Calu3 (cell line): ENCODE measurements around the gene SS18L1. TPM values are rescaled to one million over a fixed set of nuclear protein-coding genes. Genes with fewer than 3 reads are reported as not detected.

ENCODE experiments used
- BruUV-seq: library from RNA; stranded (reverse); fragments of 400-500 nt; replicated peaks from 2 replicates; lab custom pipeline; 2021; lab: Mats Ljungman, UMichigan
- CTCF ChIA-PET: fragments of 300-600 bp; sonication (Branson Sonifier 250); formaldehyde crosslinking; loops from one replicate; lab custom pipeline; 2022; ENCODE audit warnings: antibody characterized with exemption; lab: Charles Lee
- DNase-seq: peaks from one replicate; pipeline ENCODE4 v3.0.0; 2022
- H3K27ac Mint-ChIP-seq: one replicate; pipeline ENCODE4 v1.8.0; 2022; ENCODE audit warnings: mixed read lengths; ENCODE audit not compliant: unreplicated experiment
- H3K27me3 Mint-ChIP-seq: one replicate; pipeline ENCODE4 v1.8.0; 2022; ENCODE audit warnings: mixed read lengths; ENCODE audit not compliant: unreplicated experiment
- H3K36me3 Mint-ChIP-seq: one replicate; pipeline ENCODE4 v1.8.0; 2022; ENCODE audit warnings: mild to moderate bottlenecking, moderate library complexity, mixed read lengths; ENCODE audit not compliant: insufficient read depth, unreplicated experiment
- H3K4me1 Mint-ChIP-seq: one replicate; pipeline ENCODE4 v1.8.0; 2022; ENCODE audit warnings: mild to moderate bottlenecking, low read depth, mixed read lengths; ENCODE audit not compliant: unreplicated experiment
- H3K4me3 Mint-ChIP-seq: one replicate; pipeline ENCODE4 v1.8.0; 2022; ENCODE audit warnings: mild to moderate bottlenecking, low read depth, moderate library complexity, mixed read lengths; ENCODE audit not compliant: unreplicated experiment
- H3K9me3 Mint-ChIP-seq: one replicate; pipeline ENCODE4 v1.8.0; 2022; ENCODE audit warnings: low read depth, mixed read lengths; ENCODE audit not compliant: unreplicated experiment
- intact Hi-C: fragments of 100-400 bp; cut with micrococcal nuclease; formaldehyde crosslinking; loops from one replicate; pipeline ENCODE4 v1.10.0; 2022; ENCODE audit not compliant: unreplicated experiment
- total RNA-seq: library from RNA; stranded (reverse); gene quantifications from 2 replicates; pipeline ENCODE4 v1.2.3, GENCODE V29; 2022
- TF ChIP-seq, protein P1 (sequence below): fragments of 200-600 bp; IDR thresholded peaks from one replicate; pipeline ENCODE4 v1.8.0; 2022; ENCODE audit warnings: antibody characterized with exemption; ENCODE audit not compliant: unreplicated experiment

SS18L1 gene
- total RNA-seq, 1 experiment from 2014 or later: 47.4 TPM

DNA sequence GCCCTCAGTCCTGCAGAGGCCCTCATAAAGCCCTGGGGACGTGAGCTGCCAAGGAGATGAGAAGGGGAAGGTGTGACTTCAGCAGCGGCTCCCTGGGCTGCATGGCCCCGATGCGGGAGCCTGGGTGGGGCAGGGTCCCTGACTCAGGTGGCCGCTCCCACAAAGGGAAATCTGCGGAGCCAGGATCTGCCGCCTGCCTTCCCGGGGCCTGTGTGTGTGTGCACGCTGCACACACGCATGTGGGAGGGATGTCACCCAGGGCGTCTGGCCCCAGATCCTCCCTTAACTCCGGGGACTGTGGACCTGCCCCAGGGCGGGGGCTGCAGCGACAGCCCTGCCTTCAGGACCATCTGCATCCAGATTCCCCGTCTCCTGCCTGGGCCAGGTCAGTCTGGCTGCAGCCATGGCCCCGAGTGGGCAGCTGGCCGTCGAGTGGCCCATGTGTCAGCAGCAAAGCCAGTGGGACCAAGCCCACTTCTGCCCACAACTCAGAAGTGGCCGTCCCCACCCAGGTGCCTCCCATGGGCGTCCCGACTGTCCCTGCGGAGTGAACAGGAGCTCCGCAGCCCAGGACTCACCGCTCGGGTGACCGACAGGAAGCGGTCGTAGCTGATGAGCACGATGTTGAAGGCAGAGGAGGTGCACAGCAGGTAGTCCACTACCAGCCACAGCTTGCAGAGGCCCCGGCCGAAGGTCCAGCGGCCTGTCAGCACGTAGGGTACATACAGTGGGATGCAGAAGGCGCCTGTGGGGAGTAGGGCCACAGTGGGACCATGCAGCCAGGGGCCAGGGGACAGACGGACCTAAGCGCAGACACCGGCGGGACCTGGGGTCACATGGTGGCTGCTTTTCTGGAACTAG, 74.6 kb downstream of the SS18L1 start:
- no peak for DNase-seq
- TF ChIP-seq, protein P1, sequence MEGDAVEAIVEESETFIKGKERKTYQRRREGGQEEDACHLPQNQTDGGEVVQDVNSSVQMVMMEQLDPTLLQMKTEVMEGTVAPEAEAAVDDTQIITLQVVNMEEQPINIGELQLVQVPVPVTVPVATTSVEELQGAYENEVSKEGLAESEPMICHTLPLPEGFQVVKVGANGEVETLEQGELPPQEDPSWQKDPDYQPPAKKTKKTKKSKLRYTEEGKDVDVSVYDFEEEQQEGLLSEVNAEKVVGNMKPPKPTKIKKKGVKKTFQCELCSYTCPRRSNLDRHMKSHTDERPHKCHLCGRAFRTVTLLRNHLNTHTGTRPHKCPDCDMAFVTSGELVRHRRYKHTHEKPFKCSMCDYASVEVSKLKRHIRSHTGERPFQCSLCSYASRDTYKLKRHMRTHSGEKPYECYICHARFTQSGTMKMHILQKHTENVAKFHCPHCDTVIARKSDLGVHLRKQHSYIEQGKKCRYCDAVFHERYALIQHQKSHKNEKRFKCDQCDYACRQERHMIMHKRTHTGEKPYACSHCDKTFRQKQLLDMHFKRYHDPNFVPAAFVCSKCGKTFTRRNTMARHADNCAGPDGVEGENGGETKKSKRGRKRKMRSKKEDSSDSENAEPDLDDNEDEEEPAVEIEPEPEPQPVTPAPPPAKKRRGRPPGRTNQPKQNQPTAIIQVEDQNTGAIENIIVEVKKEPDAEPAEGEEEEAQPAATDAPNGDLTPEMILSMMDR: no peak
- intact Hi-C loops: no loop called here
- H3K27me3 Mint-ChIP-seq: peaks cover 100% of the 10 kb centered on the region
- H3K36me3 Mint-ChIP-seq: peaks cover 15% of the 10 kb centered on the region
- H3K4me3 Mint-ChIP-seq: no peak overlapping the region
- H3K4me1 Mint-ChIP-seq: peaks cover 27% of the 10 kb centered on the region
- no TSS peak for BruUV-seq
- no peaks in the 10 kb centered on the region for H3K9me3 Mint-ChIP-seq
- CTCF ChIA-PET: no interaction called here
- H3K27ac Mint-ChIP-seq: no peak overlapping the region

DNA sequence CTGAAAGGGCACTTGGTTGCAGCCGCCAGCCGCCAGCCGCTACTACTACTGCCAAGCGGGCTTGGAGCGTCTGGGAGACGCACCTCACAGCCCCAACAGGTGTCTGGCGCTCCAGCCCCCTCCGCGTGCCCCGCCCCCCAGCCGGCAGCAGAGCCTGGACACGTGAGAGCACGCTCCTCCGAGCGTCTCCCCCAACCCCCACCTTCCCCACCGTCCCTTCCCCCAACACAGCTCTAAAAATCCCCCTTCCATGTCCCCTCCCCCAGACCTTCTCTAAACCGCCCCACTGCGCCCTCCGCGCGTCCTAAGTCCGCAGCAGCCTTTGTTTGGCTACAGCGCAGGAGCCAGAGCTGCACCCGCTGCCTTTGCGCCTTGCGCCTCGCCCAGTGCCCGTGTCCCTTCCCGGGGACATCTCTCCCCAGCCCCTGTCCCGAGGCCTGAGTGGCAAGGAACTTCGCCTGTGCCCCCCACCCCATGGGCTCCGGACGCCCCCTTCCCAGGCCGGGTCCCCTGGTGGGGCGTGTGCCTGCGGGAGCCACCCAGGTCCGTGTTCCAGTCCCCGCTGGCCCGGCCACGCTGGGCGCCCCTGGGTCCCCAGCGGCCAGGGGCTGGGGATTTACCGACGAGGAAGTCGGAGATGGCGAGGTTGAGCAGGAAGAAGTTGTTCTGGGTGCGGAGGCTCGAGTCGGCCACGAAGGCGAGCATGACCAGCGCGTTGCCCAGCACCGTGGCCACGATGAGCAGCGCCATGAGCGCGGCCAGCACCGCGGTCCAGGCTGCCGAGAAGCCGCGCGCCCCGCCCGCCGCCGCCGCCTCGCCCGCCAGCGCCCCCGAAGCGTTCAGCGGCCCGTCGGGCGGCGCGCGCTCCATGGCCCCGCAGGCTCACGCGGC, 75.8 kb downstream of the SS18L1 start:
- Mint-ChIP-seq H3K36me3 (peaks cover 15% of the 10 kb centered on the region), H3K27ac (no peak overlapping the region), H3K4me3 (peak overlapping the region; percentile 61), H3K9me3 (no peaks in the 10 kb centered on the region), H3K4me1 (peaks cover 19% of the 10 kb centered on the region), H3K27me3 (peaks cover 100% of the 10 kb centered on the region)
- TF ChIP-seq, protein P1: no peak
- no TSS peak for BruUV-seq
- intact Hi-C loops: no loop called here
- CTCF ChIA-PET: no interaction called here
- DNase-seq: peak; percentile 35

DNA sequence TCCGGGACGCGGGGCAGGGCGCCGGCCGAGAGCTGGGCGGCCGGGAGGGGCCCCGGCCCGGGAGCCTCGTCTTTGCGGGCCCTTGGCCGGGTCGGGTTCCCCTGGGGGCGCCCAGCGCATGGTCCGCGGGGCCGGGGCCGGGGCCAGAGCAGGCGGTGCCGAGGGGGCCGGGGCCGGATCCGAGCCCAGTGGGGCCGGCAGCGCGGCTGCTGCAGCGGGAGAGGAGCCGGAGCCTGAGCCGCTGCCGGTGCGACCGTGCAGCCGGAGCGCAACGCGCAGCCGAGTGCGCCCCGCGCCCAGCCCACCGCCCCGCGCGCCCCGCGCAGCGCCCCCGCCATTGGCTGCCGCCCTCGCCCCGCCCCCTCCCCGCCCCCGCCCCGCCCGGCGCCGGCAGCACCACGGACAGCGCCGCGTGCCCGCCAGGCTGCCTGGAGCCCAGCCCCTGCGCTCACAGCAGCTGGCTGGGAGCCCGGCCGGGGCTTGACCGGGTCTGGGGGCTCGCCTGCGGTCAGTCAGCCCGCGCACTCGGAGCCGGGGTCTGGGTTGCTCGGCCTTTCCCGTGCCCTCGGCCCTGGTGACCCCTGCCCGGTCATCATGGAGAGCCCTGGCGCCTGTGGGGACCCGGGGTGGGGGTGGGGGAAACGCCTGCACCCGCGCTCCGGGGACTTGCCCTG, 76.6 kb downstream of the SS18L1 start, which contains the start of gene HRH3:
Gene HRH3, minus strand, starts transcription at position 287 of the 674 bp plus-strand sequence. CDS start 308 bp downstream, outside the sequence.
- no TSS peak for BruUV-seq
- Mint-ChIP-seq H3K36me3 (peaks cover 15% of the 10 kb centered on the region), H3K4me3 (peak within 1 kb of the TSS; percentile 61), H3K27ac (no peak within 1 kb of the TSS), H3K9me3 (no peaks in the 10 kb centered on the region), H3K4me1 (peaks cover 19% of the 10 kb centered on the region), H3K27me3 (peaks cover 100% of the 10 kb centered on the region)
- intact Hi-C loops: no loop called here
- TF ChIP-seq, protein P1: no peak
- CTCF ChIA-PET: interaction anchor here (0.6 kb wide), 1 partner anchor 68 kb away, joined by 4 read pairs; no protein-coding TSS in a partner anchor
- DNase-seq: peak; percentile 68
